GM18861 (cell line): ENCODE results near the gene TM7SF2.

Source experiments
- ATAC-seq: cut with Tn5 transposase; IDR thresholded peaks from one replicate; pipeline ENCODE4 v1.9.1; 2021; ENCODE audit not compliant: unreplicated experiment

Gene TM7SF2

DNA sequence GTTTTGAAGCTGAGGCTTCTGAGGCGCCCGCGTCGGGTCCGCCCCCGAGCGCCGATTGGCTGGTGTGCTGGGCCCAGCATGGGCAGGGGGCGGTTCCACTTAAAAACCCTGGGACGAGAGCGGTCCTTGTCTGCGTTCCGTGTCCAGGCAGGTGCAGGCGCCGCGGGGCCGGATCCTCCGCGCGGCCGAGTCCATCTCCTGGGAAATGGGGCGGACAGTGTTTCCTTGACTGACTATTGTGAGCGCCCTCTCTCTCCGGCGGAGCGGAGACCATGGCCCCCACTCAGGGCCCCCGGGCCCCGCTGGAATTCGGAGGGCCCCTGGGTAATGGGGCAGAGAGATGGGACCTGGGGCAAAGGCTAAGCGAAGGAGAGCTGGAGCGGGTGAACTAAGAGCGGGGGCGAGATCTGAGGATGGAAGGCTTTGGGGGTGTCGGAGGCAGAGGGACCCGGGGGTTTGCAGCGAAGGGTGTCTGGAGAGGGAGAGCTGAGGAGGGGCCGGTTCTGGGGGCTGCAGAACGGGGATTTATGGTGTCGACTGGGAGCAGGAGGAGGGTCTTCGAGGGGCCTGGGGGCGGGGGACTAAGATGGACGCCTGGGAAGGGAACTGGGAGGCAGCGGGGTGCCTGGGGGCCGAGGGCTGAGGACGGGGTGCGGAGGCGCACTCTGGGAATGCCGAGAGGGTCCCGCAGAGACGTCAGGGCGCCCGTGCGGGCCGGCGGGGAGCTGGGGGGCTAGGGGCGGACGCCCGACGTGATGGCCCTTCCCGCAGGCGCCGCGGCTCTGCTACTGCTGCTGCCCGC lies at the start of gene TM7SF2:
Gene TM7SF2 (plus strand): TSS at position 129 of the 802 bp plus-strand sequence. CDS start 144 bp downstream, at position 273.
- peak; percentile 45 for ATAC-seq

DNA sequence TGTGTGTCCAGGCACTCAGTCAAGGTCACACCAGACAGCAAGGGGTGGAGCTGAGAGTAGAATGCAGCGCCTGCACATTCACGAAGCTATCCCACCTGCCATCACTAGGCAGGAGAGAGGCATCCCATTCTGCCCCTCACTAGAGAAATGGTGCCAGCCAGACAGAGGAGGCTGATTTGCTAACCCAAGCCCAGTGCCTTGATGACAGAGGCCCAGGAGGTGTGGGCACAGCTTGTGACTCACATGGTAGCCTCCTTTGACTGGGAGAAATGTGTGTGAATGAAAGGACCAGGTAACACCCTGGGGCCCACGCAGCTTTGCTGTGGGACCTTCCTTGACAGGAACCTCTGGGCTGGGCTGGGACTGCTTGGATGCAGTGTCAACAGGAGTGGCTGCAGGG lies 48.1 kb upstream of the TM7SF2 start:
- no peak for ATAC-seq

DNA sequence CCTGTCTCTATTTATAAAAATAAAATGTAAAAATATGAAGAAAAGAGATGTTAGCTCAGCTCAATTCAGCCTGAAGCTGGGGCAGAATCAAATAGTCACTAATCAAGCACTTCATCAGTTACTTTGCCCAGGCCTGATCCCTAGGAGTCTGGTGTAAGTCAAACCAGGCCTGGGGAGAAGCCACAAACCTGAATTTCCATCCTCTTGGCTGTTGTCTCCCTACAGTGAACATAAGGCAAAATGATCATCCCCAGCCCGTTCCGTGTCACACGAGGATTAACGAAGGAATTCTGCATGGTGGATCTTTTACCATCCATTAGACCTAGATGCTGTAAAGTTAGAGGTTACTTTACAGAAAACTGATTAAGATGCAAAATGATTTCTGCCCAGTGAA lies 46.8 kb upstream of the TM7SF2 start:
- no peak for ATAC-seq

DNA sequence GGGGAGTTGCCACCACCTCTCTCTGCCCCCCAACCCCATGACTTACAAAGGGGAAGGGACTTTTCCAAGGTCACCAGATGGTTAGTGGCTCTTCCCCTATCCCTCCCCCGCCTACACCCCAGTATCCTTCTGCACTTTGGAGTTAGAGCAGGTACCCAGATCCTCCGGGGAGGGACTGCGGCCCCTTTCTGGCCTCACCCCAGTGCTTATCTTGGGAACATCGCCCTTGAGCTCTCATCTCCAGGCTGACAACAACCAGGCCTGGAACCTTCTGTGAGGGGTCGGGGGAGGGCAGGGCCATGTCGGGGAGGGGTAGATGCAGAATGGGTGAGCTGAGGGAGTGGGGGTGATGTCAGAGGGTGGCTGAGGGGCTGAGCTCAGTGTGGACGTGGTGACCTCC lies 45.8 kb upstream of the TM7SF2 start:
- ATAC-seq = no peak

DNA sequence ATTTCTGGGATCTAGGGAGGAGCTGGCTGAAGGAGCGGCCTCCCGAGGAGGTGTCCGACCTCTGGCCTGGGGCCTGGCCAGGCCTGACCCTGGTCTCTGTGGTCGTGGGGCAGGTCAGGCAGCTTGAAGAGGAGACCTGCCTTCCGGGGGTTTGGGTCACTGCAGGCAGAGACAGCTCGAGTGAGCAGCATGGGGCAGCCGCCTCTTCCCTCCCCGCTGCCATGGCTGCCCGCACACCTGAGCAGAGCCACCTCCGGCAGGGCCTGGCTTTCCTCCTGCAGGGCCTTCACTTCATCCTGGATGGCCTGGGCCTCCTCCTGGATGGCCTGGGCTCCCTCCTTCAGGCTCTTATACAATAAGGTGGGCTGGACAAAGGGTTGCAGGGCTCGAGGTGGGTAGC lies 45.4 kb upstream of the TM7SF2 start:
- no peak for ATAC-seq

DNA sequence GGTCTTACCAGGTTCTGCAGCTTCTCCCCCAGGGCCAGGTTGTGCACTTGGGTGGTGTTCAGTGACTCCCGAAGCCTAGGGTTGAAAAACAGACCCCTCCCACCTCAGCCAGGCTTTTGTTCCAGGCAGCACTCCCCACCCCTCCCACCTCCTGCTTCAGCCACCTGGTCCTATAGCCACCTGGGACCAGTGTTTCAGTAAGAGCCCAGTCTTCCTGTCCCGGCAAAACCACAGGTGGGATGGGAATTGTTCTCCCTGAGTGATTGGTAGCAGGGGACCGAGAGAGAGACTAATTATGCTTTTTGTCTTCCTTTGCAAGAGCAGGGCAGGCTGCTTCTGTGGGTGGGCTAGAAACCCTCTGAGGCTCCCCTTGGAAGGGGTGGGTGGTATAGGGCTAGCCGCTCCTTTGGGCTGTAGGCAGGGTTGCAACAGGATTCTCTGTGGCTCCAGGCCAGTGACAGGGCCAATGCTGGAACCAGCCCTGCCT lies 44.8 kb upstream of the TM7SF2 start:
- ATAC-seq = no peak

DNA sequence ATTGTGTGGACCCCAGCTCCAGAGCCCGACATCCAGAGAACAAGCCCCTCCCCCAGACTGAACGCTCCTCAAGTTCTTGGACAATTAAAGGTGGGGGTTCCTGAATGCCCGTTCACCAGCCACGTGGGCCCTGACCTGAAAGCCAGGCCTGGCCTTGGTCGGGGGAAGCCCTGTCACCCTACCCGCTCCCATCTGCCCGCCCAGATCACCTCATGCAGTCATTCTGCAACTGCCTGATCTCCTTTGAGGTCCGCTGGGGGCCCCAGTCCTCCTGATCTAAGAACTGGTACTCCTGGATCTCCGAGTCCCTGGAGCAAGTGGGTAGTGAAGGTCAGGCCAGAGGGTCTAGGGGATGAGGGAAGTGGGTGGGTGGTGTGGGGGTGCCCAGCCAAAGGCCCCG lies 44.2 kb upstream of the TM7SF2 start:
- ATAC-seq = no peak

DNA sequence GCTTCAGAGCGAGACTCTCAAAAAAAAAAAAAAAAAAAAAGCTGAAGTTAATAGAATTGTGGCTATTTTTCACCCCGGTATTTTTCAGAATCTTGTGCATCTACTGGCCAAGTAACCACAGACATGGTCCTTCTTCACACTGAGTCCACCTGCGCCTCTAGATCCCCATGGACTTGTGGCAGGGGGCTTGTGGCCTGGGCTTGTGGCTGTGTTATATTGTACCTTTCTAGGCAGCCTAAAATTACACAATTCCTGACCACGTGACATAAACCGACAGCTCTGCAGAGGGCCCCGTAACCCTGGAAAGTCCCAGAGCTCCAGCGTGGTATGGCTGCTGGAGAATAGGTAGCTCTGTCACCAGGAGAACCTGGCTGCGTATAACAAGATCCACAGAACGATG lies 42.5 kb upstream of the TM7SF2 start:
- ATAC-seq = no peak

DNA sequence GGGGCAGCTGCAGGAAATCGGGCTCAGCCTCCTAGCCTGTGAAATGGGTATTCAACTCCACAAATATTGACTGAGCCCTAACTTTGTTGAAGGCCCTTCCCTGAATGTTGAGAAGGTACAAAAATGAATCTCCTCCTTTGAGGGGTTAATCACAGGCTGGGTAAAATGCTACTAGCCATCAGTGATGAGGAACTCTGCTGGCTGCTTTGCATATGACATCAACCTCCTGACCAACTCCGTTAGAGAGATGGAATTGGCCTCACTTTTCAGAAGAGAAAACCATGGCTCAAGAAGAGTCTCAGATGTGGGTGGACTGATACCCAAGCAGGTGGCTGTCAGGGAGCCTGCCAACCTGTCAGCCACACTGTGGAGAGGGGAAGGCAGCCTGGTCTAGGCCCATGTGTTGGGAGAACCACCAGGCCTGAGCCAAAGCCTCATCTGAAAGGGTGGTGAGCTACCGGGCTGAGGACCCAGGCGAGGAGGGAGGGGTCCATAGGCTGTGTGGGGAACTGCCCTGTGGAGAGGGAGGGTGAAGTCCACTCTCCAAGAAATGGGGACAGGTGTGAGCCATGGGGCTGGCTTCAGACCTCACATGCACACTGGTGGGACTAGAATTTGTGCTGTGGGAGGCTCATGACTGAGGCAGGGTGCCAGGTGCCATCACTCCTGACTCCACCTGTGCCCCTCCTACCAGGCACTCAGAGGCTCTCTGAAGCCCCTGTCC lies 39.6 kb upstream of the TM7SF2 start:
- no peak for ATAC-seq

DNA sequence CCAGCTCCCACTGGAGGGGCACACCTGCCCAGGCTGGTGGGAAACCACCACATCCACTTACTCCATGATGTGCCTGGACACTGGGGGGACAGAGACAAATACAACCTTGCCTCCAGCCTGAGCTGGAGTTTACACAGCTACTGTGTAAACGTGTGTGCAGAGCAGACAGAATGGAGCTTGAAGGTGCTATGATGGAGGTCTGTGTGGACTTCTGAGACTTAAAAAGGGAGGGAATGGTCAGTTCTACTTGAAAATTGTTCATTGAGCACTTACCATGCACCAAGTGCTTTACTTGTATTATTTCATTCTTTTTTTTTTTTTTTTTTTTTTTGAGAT lies 39.1 kb upstream of the TM7SF2 start:
- no peak for ATAC-seq

DNA sequence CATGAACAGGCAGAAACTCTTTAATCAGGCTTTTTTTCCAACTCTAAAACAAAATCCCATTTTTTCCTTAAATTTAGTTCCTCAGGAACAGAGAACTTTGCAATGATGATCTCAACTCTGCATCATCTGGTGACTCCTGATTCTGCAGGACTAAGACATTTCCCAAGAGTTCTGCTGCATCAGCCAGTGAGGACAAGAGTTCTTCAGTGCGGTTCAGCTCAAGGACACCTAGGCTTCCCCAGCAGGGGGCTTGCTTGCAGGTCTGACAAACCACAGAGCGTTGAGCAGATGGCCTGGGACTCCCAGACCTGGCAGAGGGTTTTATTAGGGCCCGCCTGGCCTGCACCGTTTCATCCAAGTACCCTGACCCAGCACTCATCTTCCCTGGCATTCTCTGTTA lies 34.2 kb upstream of the TM7SF2 start:
- ATAC-seq = no peak

DNA sequence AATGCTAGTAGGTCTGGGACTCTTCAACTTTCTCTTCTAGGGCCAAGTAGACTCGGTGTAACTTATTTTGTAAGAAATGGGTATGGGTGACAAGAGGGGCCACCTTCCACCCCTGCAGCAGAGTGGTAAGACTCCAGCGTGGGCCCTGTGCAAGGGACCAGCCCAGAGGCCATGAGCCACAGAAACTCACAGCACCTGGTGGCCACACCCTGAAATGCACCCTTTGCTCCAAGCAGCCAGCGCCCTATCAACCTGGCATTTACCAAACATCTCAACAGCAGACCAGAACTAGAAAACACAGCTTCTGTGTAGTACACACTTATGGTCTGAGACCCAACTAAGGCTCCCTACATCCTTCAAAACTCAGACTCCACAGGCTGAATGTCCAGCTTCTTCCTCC lies 33.5 kb upstream of the TM7SF2 start:
- ATAC-seq = no peak

DNA sequence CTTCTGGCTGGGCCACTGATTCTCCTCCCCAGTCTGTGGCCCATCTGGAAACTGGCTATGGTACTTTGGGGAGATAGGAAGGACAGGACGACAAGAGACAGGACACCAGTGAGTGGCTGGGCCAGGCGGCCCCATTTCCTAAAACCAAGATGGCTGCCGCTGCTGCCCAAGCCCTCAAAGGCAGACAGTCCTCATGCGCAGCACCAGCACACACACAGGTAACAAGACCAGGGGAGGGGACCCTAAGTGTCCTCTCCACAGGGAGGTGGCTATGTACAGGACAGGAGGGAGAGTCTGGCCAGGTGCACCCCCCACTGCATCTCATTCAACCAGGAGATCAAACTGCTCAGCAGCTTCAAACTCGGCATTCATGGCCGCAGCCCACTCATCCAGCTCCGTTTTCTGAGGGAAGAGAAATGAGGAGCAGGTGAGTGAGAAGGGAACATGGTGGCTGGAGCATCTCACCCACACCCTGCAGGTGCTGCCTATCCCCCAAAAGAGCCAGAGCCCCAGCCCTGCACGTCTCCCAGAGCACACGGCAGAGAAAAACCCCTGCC lies 32.8 kb upstream of the TM7SF2 start:
- ATAC-seq = no peak

DNA sequence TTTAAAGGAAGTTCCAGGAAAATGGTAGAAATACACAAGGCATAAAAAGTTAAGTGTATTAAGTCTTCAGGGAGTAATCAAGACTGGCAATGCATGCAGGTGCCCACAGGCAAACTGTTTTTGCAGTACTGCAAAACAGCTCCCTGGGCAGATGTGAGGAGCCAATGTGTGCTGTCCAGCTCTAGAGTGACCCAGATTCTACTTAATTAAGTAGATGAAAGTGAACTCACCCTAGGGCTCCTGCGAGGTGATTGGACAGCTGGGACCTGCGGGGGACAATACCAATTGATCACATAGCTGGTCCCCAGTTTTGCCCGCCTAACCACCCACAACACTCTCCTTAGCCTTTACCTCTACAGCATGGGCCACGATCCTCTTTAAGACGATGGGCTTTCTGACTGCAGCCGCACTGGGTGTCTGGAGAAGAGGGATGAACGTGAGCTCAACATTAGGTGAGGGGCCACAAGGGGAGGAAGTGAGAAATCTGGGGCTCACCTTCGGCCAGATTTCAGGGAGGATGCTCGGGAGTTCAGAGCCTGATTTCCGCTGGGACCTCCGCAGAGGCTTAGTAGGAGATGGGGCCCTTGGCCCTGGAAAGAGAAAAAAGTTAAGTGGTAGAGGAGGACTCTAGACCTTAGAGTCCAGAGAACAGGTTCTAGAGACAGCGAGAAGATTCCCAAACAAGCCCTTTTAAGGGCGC lies 28.4 kb upstream of the TM7SF2 start:
- peak; percentile 4 for ATAC-seq

DNA sequence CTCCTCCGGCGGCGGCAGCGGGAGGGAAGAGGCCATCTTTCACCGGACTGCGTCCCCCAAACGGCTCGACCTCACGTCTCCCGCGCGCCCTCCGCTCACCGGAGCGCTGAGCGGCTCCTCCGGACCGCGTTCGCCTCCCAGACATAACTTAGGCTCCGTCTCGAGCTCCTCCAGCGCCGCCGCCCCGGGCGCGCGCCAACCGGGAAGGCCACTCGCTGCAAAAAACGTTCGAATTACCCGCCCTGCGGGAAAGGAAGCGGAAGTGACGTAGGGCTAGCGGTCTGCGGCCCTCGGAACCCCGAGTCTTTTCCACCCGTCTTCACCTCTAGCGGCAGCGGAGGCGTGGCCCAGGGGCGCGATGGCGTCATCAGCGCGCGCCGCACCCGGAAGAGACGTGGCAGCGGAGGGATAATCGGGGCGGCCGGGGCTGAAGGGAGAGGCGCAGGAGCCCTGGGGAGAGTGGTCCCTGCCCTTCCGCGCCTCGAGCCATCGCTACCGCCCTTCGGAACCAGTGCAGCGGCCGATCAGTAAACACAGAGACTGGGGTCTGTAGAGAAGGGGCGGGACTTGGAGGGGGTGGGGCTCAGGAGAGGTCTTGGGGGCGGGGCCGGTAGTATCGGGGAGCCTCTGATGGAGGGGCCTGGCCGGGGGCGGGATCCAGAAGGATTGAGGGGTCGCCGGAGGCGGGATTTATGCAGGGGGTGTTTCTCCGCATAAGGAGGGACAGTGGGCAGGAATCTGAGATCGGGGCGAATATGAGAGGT lies 27.7 kb upstream of the TM7SF2 start, which contains the start of the genes CDCA5 and ZFPL1:
Gene CDCA5 (minus strand): TSS at position 207 of the 764 bp plus-strand sequence. CDS start 62 bp downstream, at position 145.
Gene ZFPL1 (plus strand): TSS at position 389 of the 764 bp plus-strand sequence. CDS start 477 bp downstream, outside the sequence.
- ATAC-seq = peak; percentile 78

DNA sequence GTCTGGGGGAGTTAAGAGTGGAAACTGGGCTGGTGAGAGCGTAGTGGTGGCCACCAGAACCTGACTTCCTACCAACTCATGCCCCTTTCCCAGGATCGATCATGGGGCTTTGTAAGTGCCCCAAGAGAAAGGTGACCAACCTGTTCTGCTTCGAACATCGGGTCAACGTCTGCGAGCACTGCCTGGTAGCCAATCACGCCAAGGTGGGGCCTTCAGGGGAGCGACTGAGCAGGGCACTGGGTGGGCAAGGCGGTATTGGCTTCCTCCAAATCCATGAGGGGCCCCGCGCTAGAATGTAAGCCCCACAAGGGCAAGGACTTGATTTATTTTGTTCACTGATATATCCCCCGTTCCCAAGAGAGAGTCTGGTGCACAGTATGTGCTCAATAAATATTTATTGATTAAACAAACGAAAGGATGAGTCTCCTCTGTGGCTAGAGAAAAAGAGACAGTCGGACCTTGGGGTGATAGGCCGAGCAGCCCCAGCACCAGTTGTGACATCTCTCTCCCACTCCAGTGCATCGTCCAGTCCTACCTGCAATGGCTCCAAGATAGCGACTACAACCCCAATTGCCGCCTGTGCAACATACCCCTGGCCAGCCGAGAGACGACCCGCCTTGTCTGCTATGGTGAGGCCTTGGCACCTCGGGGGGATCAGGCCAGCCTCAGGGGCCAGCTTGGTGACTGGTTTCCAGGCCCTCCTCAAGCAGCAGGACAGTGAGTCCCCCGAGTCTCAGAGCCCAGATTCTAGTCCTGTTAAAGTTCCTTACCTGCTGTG lies 26.9 kb upstream of the TM7SF2 start:
- no peak for ATAC-seq

DNA sequence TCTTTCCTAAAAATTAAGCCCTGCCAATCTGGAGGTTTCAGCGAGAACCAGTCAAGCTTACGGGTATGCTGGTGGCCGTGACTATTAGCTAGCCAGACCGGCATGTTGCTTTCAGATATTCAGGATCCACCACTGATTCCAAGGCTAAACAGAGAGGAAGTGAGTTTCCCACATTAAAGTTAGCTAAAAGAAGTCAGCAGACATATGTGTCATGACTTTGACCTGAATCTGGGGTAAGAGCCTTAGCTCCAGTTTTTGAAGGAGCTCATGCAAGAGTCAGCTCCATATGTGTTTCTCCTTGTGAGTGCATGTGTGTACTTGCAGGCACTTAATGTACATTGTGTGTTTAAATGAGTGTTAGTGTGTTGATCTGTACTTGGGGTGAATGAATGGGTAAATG lies 26.2 kb upstream of the TM7SF2 start:
- ATAC-seq = no peak

DNA sequence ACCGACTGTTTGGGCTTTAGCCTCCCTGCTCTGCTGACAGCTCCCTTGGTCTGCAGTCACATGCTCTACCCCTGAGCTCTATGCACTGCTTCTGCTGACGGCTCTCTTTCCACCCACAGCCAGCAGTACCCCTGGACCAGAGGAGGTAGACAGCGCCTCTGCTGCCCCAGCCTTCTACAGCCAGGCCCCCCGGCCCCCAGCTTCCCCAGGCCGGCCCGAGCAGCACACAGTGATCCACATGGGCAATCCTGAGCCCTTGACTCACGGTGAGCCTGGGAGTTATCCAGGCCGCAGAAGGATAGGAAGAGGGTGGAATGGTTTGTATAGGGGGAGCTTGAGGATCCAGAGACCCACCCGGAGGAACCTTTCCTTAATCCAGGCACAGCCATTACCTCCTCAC lies 24.9 kb upstream of the TM7SF2 start:
- ATAC-seq = no peak

DNA sequence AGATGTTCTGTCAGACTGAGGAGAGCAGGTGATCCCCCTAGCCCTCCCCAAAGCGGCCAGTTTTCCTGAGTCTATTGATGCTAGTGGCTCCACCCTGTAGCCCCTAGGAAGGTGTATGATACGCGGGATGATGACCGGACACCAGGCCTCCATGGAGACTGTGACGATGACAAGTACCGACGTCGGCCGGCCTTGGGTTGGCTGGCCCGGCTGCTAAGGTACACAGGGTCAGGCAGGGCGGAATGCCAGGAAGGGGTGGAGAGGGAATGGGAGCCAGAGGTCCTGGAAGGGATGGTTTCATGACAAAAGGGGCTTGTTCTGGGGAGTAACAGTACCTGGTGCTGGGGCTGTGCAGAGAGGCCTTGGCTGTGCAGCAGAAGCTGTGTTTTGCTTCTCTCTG lies 24.5 kb upstream of the TM7SF2 start:
- no peak for ATAC-seq

DNA sequence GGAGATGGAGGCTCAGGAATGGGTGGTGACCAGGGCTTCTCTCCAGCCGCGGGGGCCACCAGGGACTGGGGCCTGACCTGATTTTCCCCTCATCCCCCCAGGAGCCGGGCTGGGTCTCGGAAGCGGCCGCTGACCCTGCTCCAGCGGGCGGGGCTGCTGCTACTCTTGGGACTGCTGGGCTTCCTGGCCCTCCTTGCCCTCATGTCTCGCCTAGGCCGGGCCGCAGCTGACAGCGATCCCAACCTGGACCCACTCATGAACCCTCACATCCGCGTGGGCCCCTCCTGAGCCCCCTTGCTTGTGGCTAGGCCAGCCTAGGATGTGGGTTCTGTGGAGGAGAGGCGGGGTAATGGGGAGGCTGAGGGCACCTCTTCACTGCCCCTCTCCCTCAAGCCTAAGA lies 23.8 kb upstream of the TM7SF2 start:
- no peak for ATAC-seq
